K562 (cell line): Measurements from ENCODE around the gene TTC27. TPM values are rescaled to one million over a fixed set of nuclear protein-coding genes. Genes with fewer than 3 reads are reported as not detected.
A peak's percentile ranks its signal among the peaks of the same experiment; 100 is the strongest.

ENCODE experiments used
- FOSL1 ChIP-seq: fragments of 200-800 bp; sonication (Bioruptor generic); conservative IDR thresholded peaks from 2 replicates; pipeline ENCODE4 v1.6.1; 2016; ENCODE audit warnings: missing genetic modification characterization, missing compliant biosample characterization
- HDAC2 ChIP-seq: fragments of 450-650 bp; IDR thresholded peaks from 2 replicates; pipeline ENCODE4 v1.6.1; 2016; ENCODE audit warnings: mild to moderate bottlenecking
- IFI16 ChIP-seq: fragments of 250-450 bp; sonication (Bioruptor Pico); IDR thresholded peaks from 2 replicates; pipeline ENCODE4 v2.1.2; 2022; ENCODE audit warnings: mild to moderate bottlenecking, inconsistent platforms
- NR4A1 ChIP-seq, 2 experiments: fragments of 250-450 bp in 1 of 2; fragments of 450-650 bp in 1 of 2; sonication (Bioruptor Pico) in 1 of 2; IDR thresholded peaks; 2 replicates each; pipeline versions ENCODE4 v1.4.0 to v1.6.1; 2016 to 2020; ENCODE audit warnings: mild to moderate bottlenecking in 2 of 2, missing compliant biosample characterization in 1 of 2, missing genetic modification characterization in 1 of 2, moderate library complexity in 1 of 2
- POLR2B ChIP-seq: fragments of 450-650 bp; IDR thresholded peaks from 2 replicates; pipeline ENCODE4 v1.6.1; 2018; ENCODE audit warnings: low read depth; ENCODE audit not compliant: partially characterized antibody
- SRF ChIP-seq, 2 experiments: fragments of 250-450, 450-650 bp in 1 of 2; sonication (Bioruptor Pico) in 1 of 2; sonication (generic) in 1 of 2; formaldehyde crosslinking; IDR thresholded peaks; 2 replicates each; pipeline versions ENCODE4 v1.5.0 to v1.5.1; 2020 to 2022; ENCODE audit warnings: mild to moderate bottlenecking in 1 of 2, missing genetic modification reagents in 1 of 2
- STAT5A ChIP-seq: IDR thresholded peaks from 2 replicates; pipeline ENCODE4 v1.6.1; 2012; ENCODE audit warnings: low read length, inconsistent platforms, borderline replicate concordance
- ZC3H11A ChIP-seq: IDR thresholded peaks from 2 replicates; pipeline ENCODE4 v1.6.1; 2012; ENCODE audit warnings: low read depth, low read length, improper control_type of control experiment
- ZEB2 ChIP-seq: fragments of 450-650 bp; IDR thresholded peaks from 2 replicates; pipeline ENCODE4 v1.6.1; 2016
- ZNF644 ChIP-seq: fragments of 200-800 bp; sonication (Bioruptor generic); IDR thresholded peaks from 2 replicates; pipeline ENCODE4 v1.6.1; 2016; ENCODE audit warnings: low read depth, missing genetic modification characterization, missing compliant biosample characterization
- polyA plus RNA-seq, 8 experiments: library from polyadenylated mRNA; depleted of rRNA in 4 of 8; stranded (reverse) in 5 of 8; unstranded in 3 of 8; fragments of >200 nt; fragmentation: Nextera tagmentation in 2 of 8; fragmentation: Illumina TruSeq in 1 of 8; extraction: Ambion mirVana in 2 of 8; extraction: Trizol in 1 of 8; gene quantifications; 2 replicates each; pipeline versions ENCODE4 v1.2.1 to v1.2.3, GENCODE V29; 2011 to 2014; ENCODE audit warnings: inconsistent platforms in 1 of 8, missing spikeins in 1 of 8
- total RNA-seq, 7 experiments: library from RNA; depleted of rRNA in 6 of 7; stranded (reverse); fragments of >200 nt in 6 of 7; fragmentation: Illumina TruSeq in 2 of 7; extraction: Trizol in 2 of 7; gene quantifications; 2 replicates each; pipeline versions ENCODE4 v1.2.1 to v1.2.3, GENCODE V29; 2011 to 2021; ENCODE audit warnings: low replicate concordance in 1 of 7
- TF ChIP-seq, protein P1 (sequence below): fragments of 450-650 bp; formaldehyde crosslinking; IDR thresholded peaks from 2 replicates; pipeline ENCODE4 v1.4.0; 2022; ENCODE audit warnings: missing genetic modification characterization
- TF ChIP-seq, protein P2 (sequence below): IDR thresholded peaks from 2 replicates; pipeline ENCODE4 v1.6.1; 2014; ENCODE audit warnings: antibody characterized with exemption
- TF ChIP-seq, protein P3 (sequence below): IDR thresholded peaks from 3 replicates; pipeline ENCODE4 v1.6.1; 2011; ENCODE audit warnings: borderline replicate concordance, mild to moderate bottlenecking; ENCODE audit not compliant: insufficient read length, insufficient read depth
- TF ChIP-seq, protein P4 (sequence below): fragments of 450-650 bp; IDR thresholded peaks from 2 replicates; pipeline ENCODE4 v1.6.1; 2017; ENCODE audit warnings: mild to moderate bottlenecking, moderate library complexity

TTC27 gene
- total and polyA plus RNA-seq, 9 of the 15 experiments (the other 6 are each of a cell fraction or from before 2014, with no cell fraction given): 44.3 to 93.4 (median 57.3) TPM

GRCh38 chr2:32768387-32769174 lies 140.7 kb downstream of the TTC27 start (continued):
- TF ChIP-seq, protein P1, sequence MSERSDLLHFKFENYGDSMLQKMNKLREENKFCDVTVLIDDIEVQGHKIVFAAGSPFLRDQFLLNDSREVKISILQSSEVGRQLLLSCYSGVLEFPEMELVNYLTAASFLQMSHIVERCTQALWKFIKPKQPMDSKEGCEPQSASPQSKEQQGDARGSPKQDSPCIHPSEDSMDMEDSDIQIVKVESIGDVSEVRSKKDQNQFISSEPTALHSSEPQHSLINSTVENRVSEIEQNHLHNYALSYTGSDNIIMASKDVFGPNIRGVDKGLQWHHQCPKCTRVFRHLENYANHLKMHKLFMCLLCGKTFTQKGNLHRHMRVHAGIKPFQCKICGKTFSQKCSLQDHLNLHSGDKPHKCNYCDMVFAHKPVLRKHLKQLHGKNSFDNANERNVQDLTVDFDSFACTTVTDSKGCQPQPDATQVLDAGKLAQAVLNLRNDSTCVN (CRISPR knock-in tag): no peak; the same call in 1 of the 2 replicates
- TF ChIP-seq ZC3H11A: no peak
- no peak for TF ChIP-seq POLR2B
- TF ChIP-seq, protein P2, sequence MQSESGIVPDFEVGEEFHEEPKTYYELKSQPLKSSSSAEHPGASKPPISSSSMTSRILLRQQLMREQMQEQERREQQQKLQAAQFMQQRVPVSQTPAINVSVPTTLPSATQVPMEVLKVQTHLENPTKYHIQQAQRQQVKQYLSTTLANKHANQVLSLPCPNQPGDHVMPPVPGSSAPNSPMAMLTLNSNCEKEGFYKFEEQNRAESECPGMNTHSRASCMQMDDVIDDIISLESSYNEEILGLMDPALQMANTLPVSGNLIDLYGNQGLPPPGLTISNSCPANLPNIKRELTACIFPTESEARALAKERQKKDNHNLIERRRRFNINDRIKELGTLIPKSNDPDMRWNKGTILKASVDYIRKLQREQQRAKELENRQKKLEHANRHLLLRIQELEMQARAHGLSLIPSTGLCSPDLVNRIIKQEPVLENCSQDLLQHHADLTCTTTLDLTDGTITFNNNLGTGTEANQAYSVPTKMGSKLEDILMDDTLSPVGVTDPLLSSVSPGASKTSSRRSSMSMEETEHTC: no peak
- TF ChIP-seq NR4A1 (CRISPR knock-in tag; IDR thresholded peaks at IDR 0.05): no peak
- peak; percentile 75; the same call in 1 of the 2 replicates for TF ChIP-seq NR4A1 (tag; IDR thresholded peaks at IDR 0.05)
- peak; percentile 79; the same call in 1 of the 2 replicates for TF ChIP-seq ZNF644 (tag)
- TF ChIP-seq, protein P3, sequence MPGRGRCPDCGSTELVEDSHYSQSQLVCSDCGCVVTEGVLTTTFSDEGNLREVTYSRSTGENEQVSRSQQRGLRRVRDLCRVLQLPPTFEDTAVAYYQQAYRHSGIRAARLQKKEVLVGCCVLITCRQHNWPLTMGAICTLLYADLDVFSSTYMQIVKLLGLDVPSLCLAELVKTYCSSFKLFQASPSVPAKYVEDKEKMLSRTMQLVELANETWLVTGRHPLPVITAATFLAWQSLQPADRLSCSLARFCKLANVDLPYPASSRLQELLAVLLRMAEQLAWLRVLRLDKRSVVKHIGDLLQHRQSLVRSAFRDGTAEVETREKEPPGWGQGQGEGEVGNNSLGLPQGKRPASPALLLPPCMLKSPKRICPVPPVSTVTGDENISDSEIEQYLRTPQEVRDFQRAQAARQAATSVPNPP: no peak
- TF ChIP-seq SRF (CRISPR knock-in tag; IDR thresholded peaks at IDR 0.05): no peak
- TF ChIP-seq, protein P4, sequence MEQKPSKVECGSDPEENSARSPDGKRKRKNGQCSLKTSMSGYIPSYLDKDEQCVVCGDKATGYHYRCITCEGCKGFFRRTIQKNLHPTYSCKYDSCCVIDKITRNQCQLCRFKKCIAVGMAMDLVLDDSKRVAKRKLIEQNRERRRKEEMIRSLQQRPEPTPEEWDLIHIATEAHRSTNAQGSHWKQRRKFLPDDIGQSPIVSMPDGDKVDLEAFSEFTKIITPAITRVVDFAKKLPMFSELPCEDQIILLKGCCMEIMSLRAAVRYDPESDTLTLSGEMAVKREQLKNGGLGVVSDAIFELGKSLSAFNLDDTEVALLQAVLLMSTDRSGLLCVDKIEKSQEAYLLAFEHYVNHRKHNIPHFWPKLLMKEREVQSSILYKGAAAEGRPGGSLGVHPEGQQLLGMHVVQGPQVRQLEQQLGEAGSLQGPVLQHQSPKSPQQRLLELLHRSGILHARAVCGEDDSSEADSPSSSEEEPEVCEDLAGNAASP: peak; percentile 68; the same call in 1 of the 2 replicates
- TF ChIP-seq FOSL1 (tag): peak; percentile 84
- peak; percentile 45; the same call in 1 of the 2 replicates for TF ChIP-seq ZEB2
- no peak for TF ChIP-seq IFI16 (CRISPR knock-in tag)
- TF ChIP-seq HDAC2: peak; percentile 92
- TF ChIP-seq STAT5A: peak; percentile 94
